SK-N-SH treated with all-trans-retinoic acid at 6 μM for 48 hours (cell line): ENCODE results near the gene CNTN2.

ENCODE experiments used
- ATAC-seq: fragments of 200-7000 bp; cut with Tn5 transposase; 3 replicates; pipeline ENCODE4 v1.9.1; 2020; ENCODE audit warnings: mild to moderate bottlenecking, moderate library complexity
- ARNTL ChIP-seq: fragments of 450-650 bp; formaldehyde crosslinking; IDR thresholded peaks from 2 replicates; pipeline ENCODE4 v1.5.0; 2020; ENCODE audit warnings: low read depth, mild to moderate bottlenecking, moderate library complexity, borderline replicate concordance
- BACH2 ChIP-seq: fragments of 250-450 bp; sonication (Bioruptor Pico); IDR thresholded peaks from 2 replicates; pipeline ENCODE4 v1.9.0; 2021; ENCODE audit warnings: mild to moderate bottlenecking, borderline replicate concordance
- CSDC2 ChIP-seq: fragments of 250-450 bp; sonication (Bioruptor Pico); IDR thresholded peaks from 2 replicates; pipeline ENCODE4 v1.5.0; 2020; ENCODE audit warnings: mild to moderate bottlenecking, moderate library complexity
- CSRNP3 ChIP-seq: fragments of 250-450 bp; sonication (Bioruptor Pico); IDR thresholded peaks from 2 replicates; pipeline ENCODE4 v1.5.1; 2021; ENCODE audit warnings: mild to moderate bottlenecking, moderate library complexity
- ESRRG ChIP-seq: fragments of 250-450 bp; sonication (Bioruptor Pico); IDR thresholded peaks from 2 replicates; pipeline ENCODE4 v1.6.1; 2021; ENCODE audit warnings: mild to moderate bottlenecking
- ISL1 ChIP-seq: fragments of 250-450 bp; sonication (Bioruptor Pico); IDR thresholded peaks from 2 replicates; pipeline ENCODE4 v2.1.2; 2022; ENCODE audit warnings: mild to moderate bottlenecking, moderate library complexity
- OSR1 ChIP-seq: fragments of 250-450 bp; sonication (Bioruptor Pico); IDR thresholded peaks from 2 replicates; pipeline ENCODE4 v1.8.0; 2022; ENCODE audit warnings: moderate library complexity, mild to moderate bottlenecking, inconsistent platforms
- PATZ1 ChIP-seq: fragments of 250-450 bp; sonication (Bioruptor Pico); IDR thresholded peaks from 2 replicates; pipeline ENCODE4 v1.8.0; 2020; ENCODE audit warnings: mild to moderate bottlenecking, moderate library complexity, borderline replicate concordance
- POU6F1 ChIP-seq: fragments of 250-450 bp; sonication (Bioruptor Pico); IDR thresholded peaks from 2 replicates; pipeline ENCODE4 v1.8.0; 2021; ENCODE audit warnings: low read depth, mild to moderate bottlenecking, moderate library complexity, borderline replicate concordance
- PPARA ChIP-seq: fragments of 250-450 bp; sonication (Bioruptor Pico); IDR thresholded peaks from 2 replicates; pipeline ENCODE4 v1.5.0; 2020; ENCODE audit warnings: mild to moderate bottlenecking, borderline replicate concordance
- RARB ChIP-seq: fragments of 250-450 bp; sonication (Bioruptor Pico); IDR thresholded peaks from 2 replicates; pipeline ENCODE4 v1.8.0; 2021; ENCODE audit warnings: mild to moderate bottlenecking, moderate library complexity
- SNAI2 ChIP-seq: fragments of 250-450 bp; sonication (Bioruptor Pico); IDR thresholded peaks from 2 replicates; pipeline ENCODE4 v1.5.0; 2020; ENCODE audit warnings: mild to moderate bottlenecking, moderate library complexity
- TCF4 ChIP-seq: fragments of 250-450 bp; sonication (Bioruptor Pico); IDR thresholded peaks from 2 replicates; pipeline ENCODE4 v1.8.0; 2021; ENCODE audit warnings: mild to moderate bottlenecking, moderate library complexity, borderline replicate concordance
- TOX ChIP-seq: fragments of 250-450 bp; sonication (Bioruptor Pico); IDR thresholded peaks from 2 replicates; pipeline ENCODE4 v1.8.0; 2021; ENCODE audit warnings: mild to moderate bottlenecking, moderate library complexity, borderline replicate concordance
- TSHZ2 ChIP-seq: fragments of 250-450 bp; sonication (Bioruptor Pico); IDR thresholded peaks from 2 replicates; pipeline ENCODE4 v1.5.0; 2020; ENCODE audit warnings: mild to moderate bottlenecking, moderate library complexity
- ZC3H10 ChIP-seq: fragments of 250-450 bp; sonication (Bioruptor Pico); IDR thresholded peaks from 2 replicates; pipeline ENCODE4 v1.5.1; 2021; ENCODE audit warnings: mild to moderate bottlenecking, moderate library complexity
- ZFP3 ChIP-seq: fragments of 250-450 bp; sonication (Bioruptor Pico); IDR thresholded peaks from 2 replicates; pipeline ENCODE4 v1.5.0; 2020; ENCODE audit warnings: mild to moderate bottlenecking, moderate library complexity
- ZFP30 ChIP-seq: fragments of 450-650 bp; formaldehyde crosslinking; IDR thresholded peaks from 2 replicates; pipeline ENCODE4 v1.5.0; 2022; ENCODE audit warnings: mild to moderate bottlenecking, moderate library complexity
- ZNF565 ChIP-seq: fragments of 450-650 bp; formaldehyde crosslinking; conservative IDR thresholded peaks from 2 replicates; pipeline ENCODE4 v1.5.0; 2020; ENCODE audit warnings: low read depth, mild to moderate bottlenecking, moderate library complexity
- ZNF70 ChIP-seq: fragments of 450-650 bp; formaldehyde crosslinking; IDR thresholded peaks from 2 replicates; pipeline ENCODE4 v1.5.0; 2020; ENCODE audit warnings: mild to moderate bottlenecking, moderate library complexity
- ZNF8 ChIP-seq: fragments of 450-650 bp; formaldehyde crosslinking; IDR thresholded peaks from 2 replicates; pipeline ENCODE4 v1.5.0; 2020; ENCODE audit warnings: mild to moderate bottlenecking, moderate library complexity

The CNTN2 gene

GRCh38 chr1:205066141-205066818 is 23.3 kb downstream of the CNTN2 start:
- TF ChIP-seq PPARA (CRISPR knock-in tag) (no peak), TOX (CRISPR knock-in tag) (no peak), ZFP30 (CRISPR knock-in tag) (no peak), SNAI2 (CRISPR knock-in tag) (no peak), ZNF70 (CRISPR knock-in tag) (no peak), ISL1 (CRISPR knock-in tag) (no peak), TCF4 (no peak), POU6F1 (CRISPR knock-in tag) (no peak), ZFP3 (CRISPR knock-in tag) (no peak)
- ATAC-seq, result peak; percentile 47

- no peak for TF ChIP-seq CSDC2 (CRISPR knock-in tag)
- TF ChIP-seq PPARA (CRISPR knock-in tag), result no peak
- no peak for TF ChIP-seq RARB (CRISPR knock-in tag)
- no peak for TF ChIP-seq ZNF8 (CRISPR knock-in tag)
- TF ChIP-seq ISL1 (CRISPR knock-in tag), result no peak
- no peak for TF ChIP-seq ZNF70 (CRISPR knock-in tag)
- TF ChIP-seq TSHZ2 (CRISPR knock-in tag), result no peak
- no peak for TF ChIP-seq ZNF565 (CRISPR knock-in tag)
- ATAC-seq, result no peak
These were observed 24.0 kb downstream of the CNTN2 start for GRCh38 chr1:205067031-205067430.

- TF ChIP-seq BACH2 (CRISPR knock-in tag) (no peak), ISL1 (CRISPR knock-in tag) (no peak), ESRRG (CRISPR knock-in tag) (no peak), ZFP30 (CRISPR knock-in tag) (no peak), ZFP3 (CRISPR knock-in tag) (no peak), ZC3H10 (CRISPR knock-in tag) (no peak), OSR1 (CRISPR knock-in tag) (no peak), RARB (CRISPR knock-in tag) (no peak), CSRNP3 (CRISPR knock-in tag) (no peak), PPARA (CRISPR knock-in tag) (no peak), PATZ1 (no peak), CSDC2 (CRISPR knock-in tag) (no peak), ZNF70 (CRISPR knock-in tag) (no peak), POU6F1 (CRISPR knock-in tag) (no peak), ARNTL (CRISPR knock-in tag) (no peak), TSHZ2 (CRISPR knock-in tag) (no peak)
These were observed 25.0 kb downstream of the CNTN2 start for GRCh38 chr1:205068001-205068400.

More at GRCh38 chr1:205068001-205068400, 25.0 kb downstream of the CNTN2 start:
- ATAC-seq, result no peak
